Parathyroid adenoma (tissue), 2 donors: ENCODE results near the gene CHST11.

Source experiments
- H2AFZ ChIP-seq: fragments of 300-600 bp; sonication (generic); one replicate; pipeline ENCODE4 v1.7.0; 2017; ENCODE audit warnings: antibody characterized with exemption, mild to moderate bottlenecking
- H3K27ac ChIP-seq: fragments of 300-600 bp; sonication (generic); one replicate; pipeline ENCODE4 v1.7.0; 2017
- H3K27me3 ChIP-seq: fragments of 300-600 bp; sonication (generic); one replicate; pipeline ENCODE4 v1.7.0; 2017; ENCODE audit warnings: low read length; ENCODE audit not compliant: control insufficient read depth, insufficient read depth
- H3K36me3 ChIP-seq: fragments of 300-600 bp; sonication (generic); one replicate; pipeline ENCODE4 v1.7.0; 2017; ENCODE audit warnings: low read length; ENCODE audit not compliant: control insufficient read depth, insufficient read depth
- H3K4me1 ChIP-seq: fragments of 300-600 bp; sonication (generic); one replicate; pipeline ENCODE4 v1.7.0; 2017; ENCODE audit warnings: control low read depth
- H3K4me2 ChIP-seq: fragments of 300-600 bp; sonication (generic); one replicate; pipeline ENCODE4 v1.7.0; 2017; ENCODE audit warnings: low read length
- H3K4me3 ChIP-seq: fragments of 300-600 bp; sonication (generic); one replicate; pipeline ENCODE4 v1.7.0; 2017; ENCODE audit warnings: low read depth, low read length
- H3K79me2 ChIP-seq: fragments of 300-600 bp; sonication (generic); one replicate; pipeline ENCODE4 v1.7.0; 2017; ENCODE audit warnings: control low read depth
- H3K9ac ChIP-seq: fragments of 300-600 bp; sonication (generic); one replicate; pipeline ENCODE4 v1.7.0; 2017; ENCODE audit warnings: mild to moderate bottlenecking
- H3K9me3 ChIP-seq: fragments of 300-600 bp; sonication (generic); one replicate; pipeline ENCODE4 v1.7.0; 2017; ENCODE audit warnings: low read length; ENCODE audit not compliant: control insufficient read depth
- CTCF ChIP-seq: fragments of 300-600 bp; sonication (generic); IDR thresholded peaks from one replicate; pipeline ENCODE4 v1.7.0; 2017; ENCODE audit warnings: antibody characterized with exemption, mild to moderate bottlenecking
- donor health status: primary hyperparathyroidism.

CHST11 gene

GRCh38 chr12:104618691-104619090 lies 161.9 kb downstream of the CHST11 start:
- no peak for TF ChIP-seq CTCF
- Histone ChIP-seq H3K27me3 (no peaks in the 10 kb centered on the region), H3K27ac (no peak overlapping the region), H3K4me3 (no peak overlapping the region), H3K9me3 (no peaks in the 10 kb centered on the region), H3K4me1 (peaks cover 31% of the 10 kb centered on the region), H2AFZ (no peak overlapping the region), H3K4me2 (no peak overlapping the region), H3K79me2 (no peaks in the 10 kb centered on the region), H3K9ac (no peak overlapping the region), H3K36me3 (no peaks in the 10 kb centered on the region)

DNA sequence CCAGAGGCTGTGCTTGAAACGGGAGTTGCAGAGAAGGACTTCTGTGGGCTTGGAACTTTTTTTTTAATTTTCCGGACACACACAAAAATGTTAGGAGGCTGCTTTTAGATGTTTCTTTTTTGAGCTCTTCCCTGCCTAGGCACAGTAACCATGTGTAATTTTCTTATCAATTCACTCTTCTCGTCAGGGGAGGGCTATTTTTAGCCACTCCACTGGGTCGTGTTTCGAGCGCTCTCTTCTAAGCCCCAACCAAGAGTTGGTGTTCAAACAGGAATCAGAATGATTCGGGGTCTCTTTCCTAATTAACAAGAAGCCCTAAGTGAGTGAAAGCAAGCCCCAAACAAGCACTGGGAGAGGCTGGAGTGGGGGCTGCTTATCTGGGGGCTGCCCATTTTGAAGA lies 162.6 kb downstream of the CHST11 start:
- no peaks in the 10 kb centered on the region for H3K27me3 ChIP-seq
- H3K9ac ChIP-seq: no peak overlapping the region
- H3K4me2 ChIP-seq: no peak overlapping the region
- no peak overlapping the region for H2AFZ ChIP-seq
- no peaks in the 10 kb centered on the region for H3K9me3 ChIP-seq
- no peaks in the 10 kb centered on the region for H3K36me3 ChIP-seq
- H3K79me2 ChIP-seq: no peaks in the 10 kb centered on the region
- TF ChIP-seq CTCF: no peak
- peaks cover 31% of the 10 kb centered on the region for H3K4me1 ChIP-seq
- H3K4me3 ChIP-seq: no peak overlapping the region
- no peak overlapping the region for H3K27ac ChIP-seq

DNA sequence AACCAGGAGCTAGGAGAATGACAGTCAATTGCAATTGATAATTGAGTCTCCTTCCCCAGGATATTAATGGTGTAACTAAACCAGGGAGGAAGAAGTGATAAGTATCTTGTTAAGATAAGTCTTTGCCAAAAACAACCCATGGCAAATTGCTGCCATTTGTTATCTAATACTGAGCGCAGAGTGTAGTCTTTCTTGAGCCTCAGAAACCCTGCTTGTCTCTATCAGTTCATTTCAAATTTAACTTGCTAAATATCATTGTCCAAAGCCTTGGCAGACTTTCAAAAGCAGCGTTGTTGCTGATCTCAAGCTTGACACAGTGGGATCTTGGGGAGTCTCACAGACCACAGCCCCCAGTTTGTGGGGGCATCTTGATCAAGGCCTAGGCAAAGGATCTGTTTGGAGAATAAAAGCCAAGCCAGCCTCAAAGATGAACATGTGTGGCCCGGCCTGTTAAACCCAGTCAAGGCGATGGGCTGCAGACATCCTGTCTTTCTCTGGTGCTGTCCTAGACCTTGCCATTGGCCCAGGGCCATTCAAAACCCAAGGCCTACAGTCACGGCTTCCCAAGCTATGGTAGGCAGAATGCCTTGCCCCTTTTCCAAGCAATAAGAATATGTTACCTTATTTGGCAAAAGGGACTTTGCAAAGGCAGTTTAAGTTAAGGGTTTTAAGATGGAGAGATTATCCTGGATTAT lies 164.2 kb downstream of the CHST11 start:
- H3K4me3 ChIP-seq: no peak overlapping the region
- H3K79me2 ChIP-seq: no peaks in the 10 kb centered on the region
- H3K9ac ChIP-seq: no peak overlapping the region
- peak overlapping the region; percentile 80 for H3K27ac ChIP-seq
- H3K4me2 ChIP-seq: no peak overlapping the region
- H3K27me3 ChIP-seq: no peaks in the 10 kb centered on the region
- H3K9me3 ChIP-seq: no peaks in the 10 kb centered on the region
- H3K4me1 ChIP-seq: peaks cover 31% of the 10 kb centered on the region
- peak overlapping the region; percentile 4 for H2AFZ ChIP-seq
- no peaks in the 10 kb centered on the region for H3K36me3 ChIP-seq
- no peak for TF ChIP-seq CTCF

DNA sequence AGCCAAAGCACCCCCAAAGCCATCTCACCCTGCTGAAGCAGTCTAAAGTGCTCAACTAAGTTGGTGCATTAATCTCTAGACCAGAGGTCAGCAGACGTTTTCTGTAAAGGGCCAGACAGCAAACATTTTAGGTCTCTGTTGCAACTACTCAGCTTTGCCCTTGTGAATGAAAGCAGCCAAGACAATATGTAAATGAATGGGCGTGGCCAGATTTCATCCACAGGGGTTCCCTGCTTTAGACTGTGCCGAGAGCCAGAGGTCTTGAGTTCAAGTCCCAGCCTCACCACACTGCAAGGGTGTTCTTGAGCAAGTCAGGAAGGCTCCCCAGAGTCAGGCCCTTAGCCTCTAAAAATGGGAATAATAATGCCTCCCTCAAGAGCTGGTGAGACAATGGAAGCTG lies 166.2 kb downstream of the CHST11 start:
- no peak for TF ChIP-seq CTCF
- Histone ChIP-seq H3K9ac (no peak overlapping the region), H3K27ac (peak overlapping the region; percentile 80), H3K4me3 (no peak overlapping the region), H3K36me3 (no peaks in the 10 kb centered on the region), H3K9me3 (no peaks in the 10 kb centered on the region), H2AFZ (no peak overlapping the region), H3K4me2 (no peak overlapping the region), H3K27me3 (no peaks in the 10 kb centered on the region), H3K4me1 (peaks cover 31% of the 10 kb centered on the region), H3K79me2 (no peaks in the 10 kb centered on the region)

DNA sequence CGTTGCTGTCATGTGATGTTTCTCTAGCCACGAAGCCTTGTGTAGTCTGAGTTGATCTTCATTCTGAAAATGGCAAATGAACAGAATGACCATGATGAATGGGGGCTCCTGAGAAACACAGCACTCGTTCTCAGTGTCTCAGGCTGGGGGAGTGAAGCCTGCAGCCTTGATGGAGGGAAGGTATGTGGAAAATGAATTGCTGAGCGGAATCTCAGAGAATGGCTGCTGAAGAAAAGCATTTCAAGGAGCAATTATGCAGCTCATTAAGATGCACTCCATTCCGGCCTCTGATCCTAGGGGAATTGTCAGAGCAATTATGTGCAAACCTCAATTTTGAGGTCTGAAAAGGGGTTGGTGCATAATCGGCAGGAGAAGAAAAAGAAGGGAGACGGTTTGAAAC lies 167.1 kb downstream of the CHST11 start:
- Histone ChIP-seq H3K4me3 (no peak overlapping the region), H2AFZ (no peak overlapping the region), H3K4me1 (peaks cover 31% of the 10 kb centered on the region), H3K4me2 (no peak overlapping the region), H3K36me3 (no peaks in the 10 kb centered on the region), H3K27ac (no peak overlapping the region), H3K27me3 (no peaks in the 10 kb centered on the region), H3K9me3 (no peaks in the 10 kb centered on the region), H3K9ac (no peak overlapping the region), H3K79me2 (no peaks in the 10 kb centered on the region)
- no peak for TF ChIP-seq CTCF
